ENCODE results near the gene CSNK1G2.

DNA sequence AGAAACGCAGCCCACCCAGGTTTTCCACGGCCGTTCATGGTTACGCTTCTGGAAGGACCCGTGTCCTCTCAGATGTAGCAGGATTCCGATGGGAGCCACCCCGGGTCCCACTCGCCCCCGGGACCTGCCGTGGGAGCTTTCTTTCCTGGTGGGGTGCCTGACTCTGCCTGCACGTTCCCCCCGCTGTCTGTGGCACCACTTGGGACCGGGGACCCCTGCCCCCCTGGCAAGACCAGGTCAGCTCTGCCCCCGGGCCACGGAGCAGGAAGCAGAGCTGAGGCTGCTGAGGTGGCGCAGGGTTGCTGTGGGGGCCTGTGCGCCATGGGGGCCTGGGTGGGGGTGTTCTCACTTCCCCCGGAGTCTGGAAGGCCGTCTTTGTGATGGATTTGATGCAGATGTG, 12.1 kb downstream of the CSNK1G2 start:
- TF ChIP-seq, protein P1, sequence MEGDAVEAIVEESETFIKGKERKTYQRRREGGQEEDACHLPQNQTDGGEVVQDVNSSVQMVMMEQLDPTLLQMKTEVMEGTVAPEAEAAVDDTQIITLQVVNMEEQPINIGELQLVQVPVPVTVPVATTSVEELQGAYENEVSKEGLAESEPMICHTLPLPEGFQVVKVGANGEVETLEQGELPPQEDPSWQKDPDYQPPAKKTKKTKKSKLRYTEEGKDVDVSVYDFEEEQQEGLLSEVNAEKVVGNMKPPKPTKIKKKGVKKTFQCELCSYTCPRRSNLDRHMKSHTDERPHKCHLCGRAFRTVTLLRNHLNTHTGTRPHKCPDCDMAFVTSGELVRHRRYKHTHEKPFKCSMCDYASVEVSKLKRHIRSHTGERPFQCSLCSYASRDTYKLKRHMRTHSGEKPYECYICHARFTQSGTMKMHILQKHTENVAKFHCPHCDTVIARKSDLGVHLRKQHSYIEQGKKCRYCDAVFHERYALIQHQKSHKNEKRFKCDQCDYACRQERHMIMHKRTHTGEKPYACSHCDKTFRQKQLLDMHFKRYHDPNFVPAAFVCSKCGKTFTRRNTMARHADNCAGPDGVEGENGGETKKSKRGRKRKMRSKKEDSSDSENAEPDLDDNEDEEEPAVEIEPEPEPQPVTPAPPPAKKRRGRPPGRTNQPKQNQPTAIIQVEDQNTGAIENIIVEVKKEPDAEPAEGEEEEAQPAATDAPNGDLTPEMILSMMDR (IDR thresholded peaks at IDR 0.05) = no peak
- TF ChIP-seq POLR2A (IDR thresholded peaks at IDR 0.05) = no peak
